Heart left ventricle (tissue), 16 donors: ENCODE data around the gene GCM1. TPM values are rescaled to one million over a fixed set of nuclear protein-coding genes. Genes with fewer than 3 reads are reported as not detected.

ENCODE experiments used
- ATAC-seq, 4 donors: fragments of 200-7000 bp; cut with Tn5 transposase; one replicate each; pipeline ENCODE4 v1.9.1; 2020 to 2022; ENCODE audit warnings: moderate library complexity in 4 of 4, mild to moderate bottlenecking in 3 of 4, moderate number of reproducible peaks in 1 of 4
- DNase-seq, 5 donors: peaks; one replicate each; pipeline ENCODE4 v3.0.0-alpha.2; 2020
- H3K27ac ChIP-seq, 12 donors: fragments of 200-600 bp; sonication (generic) in 4 of 12; one replicate each; pipeline versions ENCODE4 v1.5.0 to v1.8.0; 2016 to 2022; ENCODE audit warnings: mild to moderate bottlenecking in 2 of 12
- H3K27me3 ChIP-seq, 9 donors: fragments of 200-600 bp; sonication (generic) in 2 of 9; one replicate each; pipeline versions ENCODE4 v1.5.1 to v1.8.0; 2016 to 2022; ENCODE audit warnings: mild to moderate bottlenecking in 3 of 9
- H3K36me3 ChIP-seq, 9 donors: fragments of 200-600 bp; sonication (generic) in 2 of 9; one replicate each; pipeline versions ENCODE4 v1.5.0 to v1.8.0; 2018 to 2022; ENCODE audit warnings: mild to moderate bottlenecking in 2 of 9
- H3K4me1 ChIP-seq, 12 donors: fragments of 200-600 bp; sonication (generic) in 4 of 12; one replicate each; pipeline versions ENCODE4 v1.5.0 to v1.8.0; 2016 to 2022; ENCODE audit warnings: mild to moderate bottlenecking in 3 of 12
- H3K4me3 ChIP-seq, 12 donors: fragments of 200-600 bp; sonication (generic) in 4 of 12; one replicate each; pipeline versions ENCODE4 v1.5.0 to v1.8.0; 2017 to 2022; ENCODE audit warnings: mild to moderate bottlenecking in 9 of 12, moderate library complexity in 4 of 12
- H3K9me3 ChIP-seq, 12 donors: fragments of 200-600 bp; sonication (generic) in 4 of 12; one replicate each; pipeline versions ENCODE4 v1.5.0 to v1.8.0; 2016 to 2022; ENCODE audit warnings: mild to moderate bottlenecking in 1 of 12
- CTCF ChIP-seq, 12 donors: fragments of 200-600 bp; sonication (generic) in 4 of 12; IDR thresholded peaks; one replicate each; pipeline versions ENCODE4 v1.5.0 to v1.8.0; 2018 to 2022; ENCODE audit warnings: antibody characterized with exemption in 12 of 12, mild to moderate bottlenecking in 5 of 12
- POLR2A ChIP-seq, 2 donors: fragments of 450-650 bp; IDR thresholded peaks; one replicate each; pipeline ENCODE4 v1.6.1; 2017; ENCODE audit warnings: antibody characterized with exemption in 2 of 2, mild to moderate bottlenecking in 2 of 2, moderate library complexity in 2 of 2
- WGBS, 4 donors: extraction: QIAGEN DNeasy Blood & Tissue Kit in 2 of 4; methylation state at CpG; one replicate each; pipeline versions ENCODE4 v1.1.5 to v1.1.7; 2013 to 2018; 5-methylcytosine and 5-hydroxymethylcytosine counted together
- intact Hi-C, 10 donors: fragments of 100-400 bp; cut with DNase I; formaldehyde crosslinking; loops; one replicate each; pipeline versions ENCODE4 v1.11.1 to v1.14.2; 2022
- polyA plus RNA-seq, 2 donors: library from polyadenylated mRNA; stranded (reverse); fragments of 200-250 nt; gene quantifications; one replicate each; pipeline ENCODE4 v1.2.3, GENCODE V29; 2013
- total RNA-seq, 9 donors: library from RNA; depleted of rRNA in 2 of 9; stranded (reverse); fragments of >200 nt in 2 of 9; fragmentation: NEBNext Ultra II Directional in 3 of 9; extraction: Animal tissue kit (Norgen Biotek cat#: 25700) in 3 of 9; gene quantifications; one replicate each; pipeline versions ENCODE4 v1.1.0 to v1.2.4, GENCODE V29; 2016 to 2023
- donor health status: ischemic (EF 13 %, LVEDD 7.1; RV severe dilation, severe dysfunction).
- donor health status: healthy with polysubstance abuse.
- donor health status: DM: no; HTN: yes; CAD: no.
- donor health status: DM: no; HTN: no; CAD: no.
- donor health status: ischemic (EF 25% LVEDD 6.9; RV normal size, moderate dysfunction).
- donor health status: ischemic (EF 25% LVEDD 5.7; RV mildly dilated, moderate dysfunction).
- donor health status: healthy.
- donor health status: DM: yes; HTN: yes; CAD: no.
- donor health status: ischemic (EF 35%, LVEDD 5.7; RV mildly dilated, moderate dysfunction).
- donor health status: nonischemic (EF 11% LVEDD 7.7; RV severe dilation, severe dysfunction).
- donor health status: DM: yes; HTN: yes; CAD: no.
- donor health status: PGD.
- donor health status: ischemic (EF 29% LVEDD 5.4; RV normal size, mild dysfunction).
- donor health status: nonischemic (EF 23%, LVEDD 6.1; RV moderate dilation, normal function).

The GCM1 gene
- total and polyA plus RNA-seq, 11 donors = 0.03 TPM; not detected in 10

GRCh38 chr6:53080813-53081212 lies 67.8 kb downstream of the GCM1 start:
- Histone ChIP-seq H3K27me3 (no peaks in the 10 kb centered on the region), H3K9me3 (no peaks in the 10 kb centered on the region), H3K4me3 (no peak overlapping the region), H3K27ac (no peak overlapping the region), H3K4me1 (no peaks in the 10 kb centered on the region), H3K36me3 (peaks cover 0 to 100% (median 98%) of the 10 kb centered on the region in 9 donors)
- intact Hi-C loops = no loop called here
- DNase-seq (no peak), ATAC-seq (no peak)
- 92 to 98% (median 95%) methylated on average over 1 of the region's 1 CpG for WGBS, 4 donors
- TF ChIP-seq CTCF (IDR thresholded peaks at IDR 0.05) (no peak), POLR2A (IDR thresholded peaks at IDR 0.05) (no peak)

Other genes with a start within 250 kb of the GCM1 start
- not detected for gene GSTA3, start 239.1 kb downstream of the GCM1 start, total RNA-seq
- not detected for gene GSTA3, start 239.1 kb downstream of the GCM1 start, polyA plus RNA-seq
- gene GSTA4, start 153.6 kb downstream of the GCM1 start, total RNA-seq = 10 to 100 TPM in 8 of 9 donors, 1 to 10 TPM in 1; 8.5 to 17.0 (median 12.5) TPM
- 10 to 100 TPM in 1 of 2 donors, 1 to 10 TPM in 1; 9.8 to 10.5 TPM for gene GSTA4, start 153.6 kb downstream of the GCM1 start, polyA plus RNA-seq
- gene CILK1, start 87.0 kb downstream of the GCM1 start, total RNA-seq = 10 to 100 TPM in 3 of 9 donors, 1 to 10 TPM in 6; 3.9 to 16.6 (median 9.6) TPM
- gene CILK1, start 87.0 kb downstream of the GCM1 start, polyA plus RNA-seq = 1 to 10 TPM; 2.5 to 2.6 TPM
- gene FBXO9, start 83.4 kb downstream of the GCM1 start, total RNA-seq = 10 to 100 TPM; 15.4 to 98.9 (median 70.4) TPM
- gene FBXO9, start 83.4 kb downstream of the GCM1 start, polyA plus RNA-seq = 10 to 100 TPM in 1 of 2 donors, 1 to 10 TPM in 1; 9.0 to 45.4 TPM
- gene ELOVL5, start 200.1 kb upstream of the GCM1 start, total RNA-seq = 10 to 100 TPM; 17.3 to 47.9 (median 29.3) TPM
- 10 to 100 TPM in 1 of 2 donors, 1 to 10 TPM in 1; 9.6 to 46.9 TPM for gene ELOVL5, start 200.1 kb upstream of the GCM1 start, polyA plus RNA-seq